Ishikawa (cell line): ENCODE results near the gene PLA2G4E.

Experiments used
- EP300 ChIP-seq: IDR thresholded peaks from 2 replicates; pipeline ENCODE4 v1.6.1; 2012; ENCODE audit warnings: borderline replicate concordance
- TF ChIP-seq, protein P1 (sequence below): IDR thresholded peaks from 2 replicates; pipeline ENCODE4 v1.6.1; 2012
- TF ChIP-seq, protein P2 (sequence below): IDR thresholded peaks from 2 replicates; pipeline ENCODE4 v1.6.1; 2012; ENCODE audit warnings: low read depth, mild to moderate bottlenecking

DNA sequence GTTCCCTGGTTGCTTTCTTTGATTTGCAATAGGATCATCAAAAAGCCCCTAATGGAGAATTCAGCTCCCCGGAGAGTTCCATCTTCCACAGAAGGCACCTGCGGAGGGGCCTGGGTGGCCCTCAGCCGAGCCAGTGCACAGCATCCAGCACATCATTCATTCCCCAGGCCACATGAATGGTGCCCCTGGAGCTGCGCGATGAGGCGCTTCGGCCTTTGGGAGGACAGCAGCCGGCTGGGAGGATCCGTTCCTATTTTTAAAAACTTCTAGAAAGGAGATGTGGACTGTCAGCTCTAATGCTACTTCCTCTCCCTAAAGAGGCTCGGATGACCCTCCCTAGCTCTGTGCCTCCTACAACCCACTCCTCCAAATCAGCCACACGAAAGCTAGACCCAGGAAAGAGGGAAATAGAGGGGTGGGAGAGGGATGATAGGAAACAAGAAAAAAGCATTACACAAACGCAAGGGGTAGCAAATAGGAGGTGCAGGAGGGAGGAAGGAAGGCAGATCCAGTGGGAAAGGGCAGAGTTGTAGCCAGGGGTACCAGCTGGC is 68.8 kb downstream of the PLA2G4E start:
- TF ChIP-seq, protein P1, sequence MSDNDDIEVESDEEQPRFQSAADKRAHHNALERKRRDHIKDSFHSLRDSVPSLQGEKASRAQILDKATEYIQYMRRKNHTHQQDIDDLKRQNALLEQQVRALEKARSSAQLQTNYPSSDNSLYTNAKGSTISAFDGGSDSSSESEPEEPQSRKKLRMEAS: no peak
- TF ChIP-seq, protein P2, sequence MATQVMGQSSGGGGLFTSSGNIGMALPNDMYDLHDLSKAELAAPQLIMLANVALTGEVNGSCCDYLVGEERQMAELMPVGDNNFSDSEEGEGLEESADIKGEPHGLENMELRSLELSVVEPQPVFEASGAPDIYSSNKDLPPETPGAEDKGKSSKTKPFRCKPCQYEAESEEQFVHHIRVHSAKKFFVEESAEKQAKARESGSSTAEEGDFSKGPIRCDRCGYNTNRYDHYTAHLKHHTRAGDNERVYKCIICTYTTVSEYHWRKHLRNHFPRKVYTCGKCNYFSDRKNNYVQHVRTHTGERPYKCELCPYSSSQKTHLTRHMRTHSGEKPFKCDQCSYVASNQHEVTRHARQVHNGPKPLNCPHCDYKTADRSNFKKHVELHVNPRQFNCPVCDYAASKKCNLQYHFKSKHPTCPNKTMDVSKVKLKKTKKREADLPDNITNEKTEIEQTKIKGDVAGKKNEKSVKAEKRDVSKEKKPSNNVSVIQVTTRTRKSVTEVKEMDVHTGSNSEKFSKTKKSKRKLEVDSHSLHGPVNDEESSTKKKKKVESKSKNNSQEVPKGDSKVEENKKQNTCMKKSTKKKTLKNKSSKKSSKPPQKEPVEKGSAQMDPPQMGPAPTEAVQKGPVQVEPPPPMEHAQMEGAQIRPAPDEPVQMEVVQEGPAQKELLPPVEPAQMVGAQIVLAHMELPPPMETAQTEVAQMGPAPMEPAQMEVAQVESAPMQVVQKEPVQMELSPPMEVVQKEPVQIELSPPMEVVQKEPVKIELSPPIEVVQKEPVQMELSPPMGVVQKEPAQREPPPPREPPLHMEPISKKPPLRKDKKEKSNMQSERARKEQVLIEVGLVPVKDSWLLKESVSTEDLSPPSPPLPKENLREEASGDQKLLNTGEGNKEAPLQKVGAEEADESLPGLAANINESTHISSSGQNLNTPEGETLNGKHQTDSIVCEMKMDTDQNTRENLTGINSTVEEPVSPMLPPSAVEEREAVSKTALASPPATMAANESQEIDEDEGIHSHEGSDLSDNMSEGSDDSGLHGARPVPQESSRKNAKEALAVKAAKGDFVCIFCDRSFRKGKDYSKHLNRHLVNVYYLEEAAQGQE: no peak
- TF ChIP-seq EP300: no peak
